Trophoblast cell (in vitro differentiated cells and primary cell): ENCODE data around the gene MYO7B.

ENCODE experiments used
- DNase-seq, 2 donors: peaks; one replicate each; pipeline ENCODE4 v3.0.0-alpha.2; 2016
- H2AFZ ChIP-seq: 2 replicates; pipeline ENCODE4 v1.6.1; 2013; ENCODE audit warnings: low read length, moderate library complexity, mild to moderate bottlenecking; ENCODE audit not compliant: insufficient read depth, poor library complexity
- H2AK5ac ChIP-seq: 2 replicates; pipeline ENCODE4 v1.6.1; 2013; ENCODE audit warnings: mild to moderate bottlenecking, low read length
- H2BK120ac ChIP-seq: 2 replicates; pipeline ENCODE4 v1.6.1; 2013; ENCODE audit warnings: low read length, mild to moderate bottlenecking, moderate library complexity; ENCODE audit not compliant: insufficient read depth, poor library complexity
- H2BK12ac ChIP-seq: 2 replicates; pipeline ENCODE4 v1.6.1; 2013; ENCODE audit warnings: mild to moderate bottlenecking, low read length, moderate library complexity
- H2BK5ac ChIP-seq: 2 replicates; pipeline ENCODE4 v1.6.1; 2013; ENCODE audit warnings: low read length, low read depth, moderate library complexity, mild to moderate bottlenecking; ENCODE audit not compliant: poor library complexity
- H3K14ac ChIP-seq: 2 replicates; pipeline ENCODE4 v1.6.1; 2013; ENCODE audit warnings: mild to moderate bottlenecking, low read length
- H3K18ac ChIP-seq: 2 replicates; pipeline ENCODE4 v1.6.1; 2013; ENCODE audit warnings: mild to moderate bottlenecking, low read length
- H3K23ac ChIP-seq: 2 replicates; pipeline ENCODE4 v1.6.1; 2013; ENCODE audit warnings: low read length
- H3K27ac ChIP-seq: 2 replicates; pipeline ENCODE4 v1.5.1; 2013; ENCODE audit warnings: low read depth, mild to moderate bottlenecking, inconsistent platforms, low read length, moderate library complexity
- H3K27me3 ChIP-seq: 2 replicates; pipeline ENCODE4 v1.6.1; 2013; ENCODE audit warnings: inconsistent platforms, mild to moderate bottlenecking, low read length, moderate library complexity; ENCODE audit not compliant: insufficient read depth
- H3K36me3 ChIP-seq, 2 experiments: 1 replicate in 1 of 2; 2 replicates in 1 of 2; pipeline ENCODE4 v1.6.1; 2013; ENCODE audit warnings: low read length in 2 of 2, mild to moderate bottlenecking in 2 of 2, moderate library complexity in 1 of 2; ENCODE audit not compliant: insufficient read depth in 2 of 2, control insufficient read depth in 1 of 2
- H3K4ac ChIP-seq: 2 replicates; pipeline ENCODE4 v1.6.1; 2013; ENCODE audit warnings: low read depth, mild to moderate bottlenecking, low read length, moderate library complexity
- H3K4me1 ChIP-seq, 2 experiments: 1 replicate in 1 of 2; 2 replicates in 1 of 2; pipeline ENCODE4 v1.6.1; 2013; ENCODE audit warnings: low read length in 2 of 2, mild to moderate bottlenecking in 2 of 2, moderate library complexity in 1 of 2; ENCODE audit not compliant: insufficient read depth in 2 of 2, control insufficient read depth in 1 of 2
- H3K4me2 ChIP-seq: 2 replicates; pipeline ENCODE4 v1.6.1; 2013; ENCODE audit warnings: inconsistent platforms, mild to moderate bottlenecking, low read length, moderate library complexity
- H3K4me3 ChIP-seq: 2 replicates; pipeline ENCODE4 v1.5.1; 2013; ENCODE audit warnings: mild to moderate bottlenecking, low read depth, low read length, inconsistent platforms
- H3K79me1 ChIP-seq: one replicate; pipeline ENCODE4 v1.6.1; 2013; ENCODE audit warnings: low read length
- H3K79me2 ChIP-seq: 2 replicates; pipeline ENCODE4 v1.6.1; 2013; ENCODE audit warnings: low read length, mild to moderate bottlenecking; ENCODE audit not compliant: control insufficient read depth, insufficient read depth, poor library complexity
- H3K9ac ChIP-seq: 2 replicates; pipeline ENCODE4 v1.6.1; 2013; ENCODE audit warnings: mild to moderate bottlenecking, low read length
- H3K9me3 ChIP-seq: 2 replicates; pipeline ENCODE4 v1.6.1; 2013; ENCODE audit warnings: low read depth, mild to moderate bottlenecking, control low read depth, inconsistent platforms, low read length; ENCODE audit not compliant: insufficient read depth
- H4K12ac ChIP-seq: 2 replicates; pipeline ENCODE4 v1.6.1; 2013; ENCODE audit warnings: low read depth, mild to moderate bottlenecking, low read length, moderate library complexity
- H4K8ac ChIP-seq: 2 replicates; pipeline ENCODE4 v1.6.1; 2013; ENCODE audit warnings: low read depth, mild to moderate bottlenecking, low read length, moderate library complexity
- H4K91ac ChIP-seq: one replicate; pipeline ENCODE4 v1.6.1; 2013; ENCODE audit warnings: low read depth, mild to moderate bottlenecking, low read length, moderate library complexity
- WGBS: extraction: QIAGEN DNeasy Blood & Tissue Kit; methylation state at CpG from one replicate; pipeline ENCODE4 v1.1.7; 2013; ENCODE audit warnings: missing lambda C conversion rate; ENCODE audit not compliant: insufficient read length, insufficient coverage; ENCODE audit errors: extremely low coverage; 5-methylcytosine and 5-hydroxymethylcytosine counted together

MYO7B gene

GRCh38 chr2:127563458-127564428 lies 28.3 kb downstream of the MYO7B start:
- WGBS, result no CpG with 5 or more reads among the region's 14 CpGs
- no peak overlapping the region for H2AFZ ChIP-seq

GRCh38 chr2:127564429-127565260 lies 29.2 kb downstream of the MYO7B start:
- no peak overlapping the region for H3K14ac ChIP-seq
- no peak overlapping the region for H3K4me3 ChIP-seq
- H4K12ac ChIP-seq, result no peak overlapping the region
- no peaks in the 10 kb centered on the region for H3K27me3 ChIP-seq
- no peak overlapping the region for H3K27ac ChIP-seq
- H2BK5ac ChIP-seq, result no peak overlapping the region
- H3K79me1 ChIP-seq, result peaks cover 2% of the 10 kb centered on the region
- no peak overlapping the region for H2BK12ac ChIP-seq
- H3K18ac ChIP-seq, result no peak overlapping the region
- peaks cover 0 to 2% of the 10 kb centered on the region in 2 experiments for H3K4me1 ChIP-seq
- H3K4ac ChIP-seq, result no peak overlapping the region
- no peak overlapping the region for H3K4me2 ChIP-seq
- no peak overlapping the region for H2BK120ac ChIP-seq
- no peaks in the 10 kb centered on the region for H3K36me3 ChIP-seq
- no peak for DNase-seq
- H2AFZ ChIP-seq, result no peak overlapping the region
- peaks cover 3% of the 10 kb centered on the region for H3K9me3 ChIP-seq
- no peak overlapping the region for H2AK5ac ChIP-seq
- H3K9ac ChIP-seq, result no peak overlapping the region
- H4K8ac ChIP-seq, result no peak overlapping the region
- no peak overlapping the region for H3K23ac ChIP-seq
- WGBS, result no CpG with 5 or more reads among the region's 11 CpGs
- no peaks in the 10 kb centered on the region for H3K79me2 ChIP-seq
- peak overlapping the region; percentile 10 for H4K91ac ChIP-seq

More at GRCh38 chr2:127563458-127564428, 28.3 kb downstream of the MYO7B start:
- no peak for DNase-seq
- Histone ChIP-seq H4K8ac (no peak overlapping the region), H3K9ac (no peak overlapping the region), H2BK5ac (no peak overlapping the region), H3K4me3 (no peak overlapping the region), H3K18ac (no peak overlapping the region), H2BK12ac (no peak overlapping the region), H3K14ac (no peak overlapping the region), H2BK120ac (no peak overlapping the region), H3K4ac (no peak overlapping the region), H3K27me3 (no peaks in the 10 kb centered on the region), H3K36me3 (no peaks in the 10 kb centered on the region), H3K23ac (no peak overlapping the region), H3K27ac (no peak overlapping the region), H3K4me1 (no peaks in the 10 kb centered on the region), H3K4me2 (no peak overlapping the region), H4K12ac (no peak overlapping the region), H3K79me2 (no peaks in the 10 kb centered on the region), H3K79me1 (peaks cover 2% of the 10 kb centered on the region), H3K9me3 (peaks cover 3% of the 10 kb centered on the region), H2AK5ac (no peak overlapping the region), H4K91ac (peak overlapping the region; percentile 10)

GRCh38 chr2:127565261-127566138 lies 30.0 kb downstream of the MYO7B start:
- Histone ChIP-seq H3K36me3 (no peaks in the 10 kb centered on the region), H3K18ac (no peak overlapping the region), H3K4ac (no peak overlapping the region), H3K9me3 (peaks cover 3% of the 10 kb centered on the region), H2BK5ac (no peak overlapping the region), H3K9ac (no peak overlapping the region), H2AFZ (no peak overlapping the region), H4K12ac (no peak overlapping the region), H3K79me2 (no peaks in the 10 kb centered on the region), H3K4me1 (peaks cover 0 to 2% of the 10 kb centered on the region in 2 experiments), H3K79me1 (peaks cover 2% of the 10 kb centered on the region), H3K14ac (no peak overlapping the region), H2BK12ac (no peak overlapping the region), H3K27me3 (no peaks in the 10 kb centered on the region), H4K8ac (no peak overlapping the region), H2BK120ac (no peak overlapping the region), H3K4me3 (no peak overlapping the region), H4K91ac (peak overlapping the region; percentile 19), H3K4me2 (no peak overlapping the region), H3K23ac (no peak overlapping the region), H2AK5ac (no peak overlapping the region), H3K27ac (no peak overlapping the region)
- DNase-seq, result no peak
- WGBS, result no CpG with 5 or more reads among the region's 12 CpGs

- H2AK5ac ChIP-seq, result no peak overlapping the region
- no peaks in the 10 kb centered on the region for H3K27me3 ChIP-seq
- no peak overlapping the region for H3K9ac ChIP-seq
- H2AFZ ChIP-seq, result no peak overlapping the region
- no peak overlapping the region for H3K4ac ChIP-seq
- H2BK12ac ChIP-seq, result no peak overlapping the region
- H2BK120ac ChIP-seq, result no peak overlapping the region
- no peak overlapping the region for H2BK5ac ChIP-seq
- H3K4me1 ChIP-seq, result peaks cover 0 to 3% of the 10 kb centered on the region in 2 experiments
- WGBS, result no CpG with 5 or more reads among the region's 5 CpGs
- no peak overlapping the region for H4K12ac ChIP-seq
- H3K4me2 ChIP-seq, result no peak overlapping the region
- H3K36me3 ChIP-seq, result no peaks in the 10 kb centered on the region
- no peak overlapping the region for H4K8ac ChIP-seq
- no peak overlapping the region for H3K14ac ChIP-seq
- H3K18ac ChIP-seq, result no peak overlapping the region
- no peaks in the 10 kb centered on the region for H3K79me2 ChIP-seq
- no peak overlapping the region for H3K4me3 ChIP-seq
- H3K79me1 ChIP-seq, result peaks cover 2% of the 10 kb centered on the region
- no peak overlapping the region for H3K23ac ChIP-seq
- peaks cover 3% of the 10 kb centered on the region for H3K9me3 ChIP-seq
- H3K27ac ChIP-seq, result no peak overlapping the region
- H4K91ac ChIP-seq, result no peak overlapping the region
- no peak for DNase-seq
These were observed 30.6 kb downstream of the MYO7B start for GRCh38 chr2:127566139-127566417.
